Panc1 (cell line): ENCODE data around the gene MFSD2A.

ENCODE experiments used
- CTCF ChIP-seq: fragments of 450-650 bp; IDR thresholded peaks from 2 replicates; pipeline ENCODE4 v1.5.1; 2017; ENCODE audit warnings: mild to moderate bottlenecking
- POLR2AphosphoS5 ChIP-seq: IDR thresholded peaks from 2 replicates; pipeline ENCODE4 v1.6.1; 2012; ENCODE audit warnings: mild to moderate bottlenecking, low read depth, low read length, moderate library complexity
- REST ChIP-seq, 2 experiments: IDR thresholded peaks; 2 replicates each; pipeline ENCODE4 v1.6.1; 2011 to 2012; ENCODE audit warnings: low read depth in 2 of 2, control low read depth in 1 of 2, low read length in 1 of 2, mild to moderate bottlenecking in 1 of 2, moderate library complexity in 1 of 2; ENCODE audit not compliant: insufficient read depth in 1 of 2
- SIN3A ChIP-seq: IDR thresholded peaks from 2 replicates; pipeline ENCODE4 v1.6.1; 2012; ENCODE audit warnings: low read depth, mild to moderate bottlenecking, low read length, moderate library complexity, borderline replicate concordance; ENCODE audit not compliant: insufficient read depth

DNA sequence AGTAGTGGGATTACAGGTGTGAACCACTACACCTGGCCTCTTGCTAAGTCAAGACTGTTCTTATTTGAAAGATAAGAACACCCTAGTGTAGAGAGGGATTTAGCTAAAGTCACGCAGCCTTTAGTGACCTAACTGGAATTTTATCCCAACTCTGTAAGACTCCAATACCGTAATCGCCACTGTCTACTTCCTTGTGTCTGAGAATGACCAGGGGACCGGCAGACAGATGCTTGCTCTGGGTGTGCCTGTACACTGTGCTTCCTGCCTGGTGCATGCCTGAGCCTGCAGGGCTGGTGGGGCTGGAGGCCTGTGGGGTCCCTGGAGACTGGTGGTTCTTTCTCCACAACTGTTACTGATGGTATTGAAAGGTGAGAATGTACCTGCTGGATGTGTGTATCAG, 15.3 kb downstream of the MFSD2A start:
- no peak for TF ChIP-seq POLR2AphosphoS5
- no peak for TF ChIP-seq CTCF
- TF ChIP-seq REST (IDR thresholded peaks at IDR 0.05; ENCODE audit: insufficient read depth in 1 of 2, low read depth in 2 of 2, low read length in 1 of 2): no peak
- no peak for TF ChIP-seq SIN3A
